PC-9 (cell line): ENCODE data around the gene AGMO. TPM values are rescaled to one million over a fixed set of nuclear protein-coding genes. Genes with fewer than 3 reads are reported as not detected.

Experiments
- BruUV-seq: library from RNA; stranded (reverse); fragments of 400-500 nt; replicated peaks from 2 replicates; lab custom pipeline; 2021; lab: Mats Ljungman, UMichigan
- CTCF ChIA-PET: fragments of 300-600 bp; sonication (Branson Sonifier 250); formaldehyde crosslinking; loops from one replicate; lab custom pipeline; 2022; ENCODE audit warnings: antibody characterized with exemption; lab: Charles Lee
- POLR2A ChIA-PET: fragments of 300-600 bp; sonication (Branson Sonifier 250); formaldehyde crosslinking; loops from one replicate; lab custom pipeline; 2022; ENCODE audit warnings: antibody characterized with exemption; ENCODE audit not compliant: unreplicated experiment; lab: Charles Lee
- DNase-seq, 2 experiments: peaks; one replicate each; pipeline versions ENCODE4 v3.0.0 to v3.0.0-alpha.2; 2015 to 2022; ENCODE audit warnings: mixed read lengths in 1 of 2
- H2AFZ ChIP-seq: fragments of 200-600 bp; sonication (generic); 2 replicates; pipeline ENCODE4 v1.8.1; 2017; ENCODE audit warnings: antibody characterized with exemption
- H3F3A ChIP-seq: fragments of 200-600 bp; sonication (generic); 2 replicates; pipeline ENCODE4 v1.8.1; 2017; ENCODE audit warnings: antibody characterized with exemption, mild to moderate bottlenecking, low read depth; ENCODE audit not compliant: insufficient read depth
- H3K27ac ChIP-seq: fragments of 200-600 bp; sonication (generic); 2 replicates; pipeline ENCODE4 v1.6.1; 2016; ENCODE audit warnings: mixed run types
- H3K27me3 ChIP-seq: fragments of 200-600 bp; sonication (generic); 2 replicates; pipeline ENCODE4 v1.6.1; 2016; ENCODE audit warnings: low read depth, mixed run types; ENCODE audit not compliant: insufficient read depth
- H3K36me3 ChIP-seq: fragments of 200-600 bp; sonication (generic); 2 replicates; pipeline ENCODE4 v1.6.1; 2016; ENCODE audit warnings: low read depth, mixed run types
- H3K4me1 ChIP-seq: fragments of 200-600 bp; sonication (generic); replicated peaks from 2 replicates; pipeline ENCODE4 v1.6.1; 2016; ENCODE audit warnings: mixed run types; ENCODE audit not compliant: insufficient read depth
- H3K4me2 ChIP-seq: fragments of 200-600 bp; sonication (generic); 2 replicates; pipeline ENCODE4 v1.6.1; 2017; ENCODE audit warnings: mixed run types
- H3K4me3 ChIP-seq: fragments of 200-600 bp; sonication (generic); 2 replicates; pipeline ENCODE4 v1.6.1; 2016; ENCODE audit warnings: mixed run types
- H3K79me2 ChIP-seq: fragments of 200-600 bp; sonication (generic); 2 replicates; pipeline ENCODE4 v1.6.1; 2017; ENCODE audit warnings: low read depth, mixed run types
- H3K9me2 ChIP-seq: fragments of 200-600 bp; sonication (generic); 2 replicates; pipeline ENCODE4 v1.8.1; 2017; ENCODE audit warnings: mild to moderate bottlenecking; ENCODE audit not compliant: insufficient read depth
- H3K9me3 ChIP-seq: fragments of 200-600 bp; sonication (generic); 2 replicates; pipeline ENCODE4 v1.8.1; 2016; ENCODE audit warnings: low read depth; ENCODE audit not compliant: insufficient read depth
- H4K20me1 ChIP-seq: fragments of 200-600 bp; sonication (generic); 2 replicates; pipeline ENCODE4 v1.8.1; 2017; ENCODE audit not compliant: insufficient read depth
- EZH2 ChIP-seq: fragments of 200-600 bp; sonication (generic); IDR thresholded peaks from 2 replicates; pipeline ENCODE4 v1.8.0; 2017; ENCODE audit warnings: antibody characterized with exemption, low read depth
- intact Hi-C: fragments of 100-400 bp; cut with micrococcal nuclease; formaldehyde crosslinking; loops from one replicate; pipeline ENCODE4 v1.10.0; 2022; ENCODE audit not compliant: unreplicated experiment
- total RNA-seq: library from RNA; stranded (reverse); gene quantifications from 2 replicates; pipeline ENCODE4 v1.2.3, GENCODE V29; 2021
- TF ChIP-seq, protein P1 (sequence below): fragments of 200-600 bp; sonication (generic); conservative IDR thresholded peaks from 2 replicates; pipeline ENCODE4 v1.6.1; 2017; ENCODE audit warnings: mixed run types, antibody characterized with exemption, mild to moderate bottlenecking, moderate library complexity

Gene AGMO
- total RNA-seq, 1 experiment from 2014 or later: not detected

DNA sequence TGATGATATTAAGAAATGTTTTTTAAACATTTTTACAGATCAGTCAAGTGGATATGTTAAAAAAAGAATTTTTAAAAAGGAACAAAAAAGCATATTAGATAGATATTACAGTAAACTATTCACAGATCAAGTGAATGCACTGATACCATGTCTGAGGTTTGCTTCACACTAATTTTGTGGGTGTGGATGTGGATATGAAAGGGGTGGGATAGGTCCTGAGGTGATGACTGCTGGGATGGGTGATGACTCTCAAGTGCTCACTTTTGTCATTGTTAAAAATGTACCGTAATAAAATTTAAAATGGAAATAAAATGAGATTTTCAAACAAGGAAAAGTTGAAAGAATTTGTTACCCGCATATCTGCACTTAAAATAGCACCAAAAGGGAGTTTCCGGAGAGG, 54.1 kb downstream of the AGMO start:
- POLR2A ChIA-PET: no interaction called here

DNA sequence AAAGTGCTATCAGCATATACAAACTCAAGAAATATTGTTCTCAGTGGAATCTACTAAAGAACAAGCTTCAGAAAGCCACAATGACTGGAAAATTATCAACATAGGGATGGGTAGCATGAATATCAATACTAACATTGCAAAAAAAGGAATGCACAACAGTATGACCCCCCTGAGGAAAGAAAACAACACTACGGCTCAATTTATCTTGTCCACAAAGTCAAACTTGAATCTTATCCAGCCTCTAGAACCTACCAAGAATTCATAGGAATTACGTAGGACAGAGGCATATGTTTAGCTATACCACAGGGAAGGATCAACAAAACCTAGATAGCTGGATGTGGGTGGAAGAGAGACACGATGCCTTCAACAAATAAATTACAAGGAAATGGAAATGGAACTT, 54.6 kb downstream of the AGMO start:
- Histone ChIP-seq H3K27me3 (no peaks in the 10 kb centered on the region), H3K4me1 (no peaks in the 10 kb centered on the region), H3K9me3 (no peaks in the 10 kb centered on the region), H3K9me2 (peaks cover 4% of the 10 kb centered on the region), H2AFZ (no peak overlapping the region), H3K27ac (no peak overlapping the region), H3K79me2 (no peaks in the 10 kb centered on the region), H3F3A (no peaks in the 10 kb centered on the region), H4K20me1 (no peaks in the 10 kb centered on the region), H3K4me3 (no peak overlapping the region), H3K4me2 (no peak overlapping the region), H3K36me3 (no peaks in the 10 kb centered on the region)
- ChIA-PET CTCF (interaction anchor here (0.6 kb wide), 1 partner anchor 180 kb away, joined by 3 read pairs; no protein-coding TSS in a partner anchor), POLR2A (no interaction called here)
- BruUV-seq: no TSS peak
- intact Hi-C loops: no loop called here
- no peak for DNase-seq
- no peak for TF ChIP-seq EZH2
- TF ChIP-seq, protein P1, sequence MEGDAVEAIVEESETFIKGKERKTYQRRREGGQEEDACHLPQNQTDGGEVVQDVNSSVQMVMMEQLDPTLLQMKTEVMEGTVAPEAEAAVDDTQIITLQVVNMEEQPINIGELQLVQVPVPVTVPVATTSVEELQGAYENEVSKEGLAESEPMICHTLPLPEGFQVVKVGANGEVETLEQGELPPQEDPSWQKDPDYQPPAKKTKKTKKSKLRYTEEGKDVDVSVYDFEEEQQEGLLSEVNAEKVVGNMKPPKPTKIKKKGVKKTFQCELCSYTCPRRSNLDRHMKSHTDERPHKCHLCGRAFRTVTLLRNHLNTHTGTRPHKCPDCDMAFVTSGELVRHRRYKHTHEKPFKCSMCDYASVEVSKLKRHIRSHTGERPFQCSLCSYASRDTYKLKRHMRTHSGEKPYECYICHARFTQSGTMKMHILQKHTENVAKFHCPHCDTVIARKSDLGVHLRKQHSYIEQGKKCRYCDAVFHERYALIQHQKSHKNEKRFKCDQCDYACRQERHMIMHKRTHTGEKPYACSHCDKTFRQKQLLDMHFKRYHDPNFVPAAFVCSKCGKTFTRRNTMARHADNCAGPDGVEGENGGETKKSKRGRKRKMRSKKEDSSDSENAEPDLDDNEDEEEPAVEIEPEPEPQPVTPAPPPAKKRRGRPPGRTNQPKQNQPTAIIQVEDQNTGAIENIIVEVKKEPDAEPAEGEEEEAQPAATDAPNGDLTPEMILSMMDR: no peak

More for the DNA sequence above, 54.1 kb downstream of the AGMO start:
- H4K20me1 ChIP-seq: no peaks in the 10 kb centered on the region
- H2AFZ ChIP-seq: no peak overlapping the region
- no peaks in the 10 kb centered on the region for H3K36me3 ChIP-seq
- H3K4me3 ChIP-seq: no peak overlapping the region
- H3K4me1 ChIP-seq: no peaks in the 10 kb centered on the region
- no peaks in the 10 kb centered on the region for H3K79me2 ChIP-seq
- no peak overlapping the region for H3K27ac ChIP-seq
- BruUV-seq: no TSS peak
- CTCF ChIA-PET: no interaction called here
- no peak overlapping the region for H3K4me2 ChIP-seq
- no peak for DNase-seq
- H3K9me3 ChIP-seq: no peaks in the 10 kb centered on the region
- H3F3A ChIP-seq: no peaks in the 10 kb centered on the region
- peaks cover 4% of the 10 kb centered on the region for H3K9me2 ChIP-seq
- no peak for TF ChIP-seq EZH2
- intact Hi-C loops: no loop called here
- no peaks in the 10 kb centered on the region for H3K27me3 ChIP-seq

GRCh38 chr7:15505761-15506160, 56.1 kb downstream of the AGMO start:
- ChIA-PET POLR2A (no interaction called here), CTCF (no interaction called here)
- BruUV-seq: no TSS peak

More at GRCh38 chr7:15505761-15506160, 56.1 kb downstream of the AGMO start:
- Histone ChIP-seq H4K20me1 (no peaks in the 10 kb centered on the region), H3F3A (no peaks in the 10 kb centered on the region), H3K79me2 (no peaks in the 10 kb centered on the region), H3K27ac (no peak overlapping the region), H3K9me2 (peaks cover 4% of the 10 kb centered on the region), H3K27me3 (no peaks in the 10 kb centered on the region), H3K4me2 (no peak overlapping the region), H3K9me3 (no peaks in the 10 kb centered on the region), H2AFZ (no peak overlapping the region), H3K36me3 (no peaks in the 10 kb centered on the region), H3K4me3 (no peak overlapping the region), H3K4me1 (no peaks in the 10 kb centered on the region)
- DNase-seq: no peak
- TF ChIP-seq, protein P1: no peak
- TF ChIP-seq EZH2: no peak
- intact Hi-C loops: no loop called here
